Cardiac septum (tissue), 1 donor: Measurements from ENCODE around the gene CDKN3. TPM values are rescaled to one million over a fixed set of nuclear protein-coding genes. Genes with fewer than 3 reads are reported as not detected.
"Not testable (repeated sequence)": the region's sequence is repeated elsewhere in the genome, so short reads cannot be mapped to it uniquely, and the experiment has no call there.

Experiments used
- DNase-seq: peaks from one replicate; pipeline ENCODE4 v3.0.0-alpha.2; 2020; ENCODE audit warnings: low spot score
- intact Hi-C: fragments of 100-400 bp; cut with DNase I; formaldehyde crosslinking; loops from one replicate; pipeline ENCODE4 v1.14.0; 2022
- total RNA-seq: library from RNA; stranded (reverse); fragmentation: NEBNext Ultra II Directional; extraction: Animal tissue kit (Norgen Biotek cat#: 25700); gene quantifications from one replicate; pipeline ENCODE4 v1.2.1, GENCODE V29; 2021
- donor health status: DM: no; HTN: no; CAD: no.

CDKN3 gene
- total RNA-seq, 1 donor from 2014 or later = 4.7 TPM

DNA sequence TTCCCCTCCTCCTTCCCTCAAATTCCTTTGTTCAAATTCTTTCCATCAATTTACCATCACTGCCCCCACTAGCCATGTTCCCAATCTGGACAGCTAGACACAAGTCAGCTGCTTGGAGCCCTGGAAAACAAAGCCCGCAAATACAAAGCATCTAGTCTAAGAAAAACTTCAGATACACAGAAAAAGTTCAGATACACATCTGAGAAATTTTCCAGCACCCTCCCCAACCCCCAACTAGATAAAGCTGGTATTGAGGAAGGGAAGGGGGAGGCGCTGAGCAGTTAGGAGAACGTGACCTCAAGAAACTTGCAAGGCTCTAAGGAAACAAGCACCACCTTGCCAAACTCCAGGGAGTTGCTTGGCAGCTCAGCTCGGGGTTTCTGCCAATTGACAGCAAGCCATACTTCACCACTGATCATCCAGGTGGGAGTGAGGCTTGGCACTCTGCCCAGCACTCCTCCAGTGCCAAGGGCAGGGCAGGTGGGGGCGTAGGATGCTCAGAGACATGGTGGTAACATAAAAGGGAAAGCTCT lies 49.4 kb downstream of the CDKN3 start:
- intact Hi-C loops = no loop called here
- no peak for DNase-seq

DNA sequence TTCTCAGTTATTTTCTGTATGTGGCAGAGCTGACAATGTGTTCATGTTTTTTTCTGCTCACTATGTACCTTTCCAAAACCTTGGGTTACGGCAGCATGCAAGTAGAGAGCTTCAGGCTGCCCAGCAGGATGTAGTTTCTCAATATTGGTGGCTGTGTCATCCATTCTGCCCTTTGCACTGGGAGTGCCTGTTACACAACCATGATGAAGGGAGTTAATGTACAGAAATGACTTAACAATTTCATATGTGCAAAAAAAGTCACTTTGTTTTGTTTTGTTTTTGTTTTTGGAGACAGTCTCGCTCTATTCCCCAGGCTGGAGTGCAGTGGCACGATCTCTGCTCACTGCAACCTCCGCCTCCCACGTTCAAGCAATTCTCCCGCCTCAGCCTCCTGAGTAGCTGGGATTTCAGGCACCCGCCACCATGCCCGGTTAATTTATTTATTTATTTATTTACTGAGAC lies 50.5 kb downstream of the CDKN3 start:
- intact Hi-C loops = no loop called here
- no peak for DNase-seq

GRCh38 chr14:54450535-54450934 lies 53.7 kb downstream of the CDKN3 start:
- no peak for DNase-seq
- intact Hi-C loops = no loop called here

GRCh38 chr14:54451121-54451601 lies 54.4 kb downstream of the CDKN3 start:
- no peak for DNase-seq
- intact Hi-C loops = no loop called here

- DNase-seq = no peak
- intact Hi-C loops = no loop called here
Measured at GRCh38 chr14:54451961-54452360, 55.2 kb downstream of the CDKN3 start.

- intact Hi-C loops = no loop called here
- DNase-seq = no peak
Measured at GRCh38 chr14:54453252-54453651, 56.4 kb downstream of the CDKN3 start.

- DNase-seq, intact Hi-C loops: not testable (repeated sequence)
Measured at GRCh38 chr14:54453990-54454389, 57.2 kb downstream of the CDKN3 start.

DNA sequence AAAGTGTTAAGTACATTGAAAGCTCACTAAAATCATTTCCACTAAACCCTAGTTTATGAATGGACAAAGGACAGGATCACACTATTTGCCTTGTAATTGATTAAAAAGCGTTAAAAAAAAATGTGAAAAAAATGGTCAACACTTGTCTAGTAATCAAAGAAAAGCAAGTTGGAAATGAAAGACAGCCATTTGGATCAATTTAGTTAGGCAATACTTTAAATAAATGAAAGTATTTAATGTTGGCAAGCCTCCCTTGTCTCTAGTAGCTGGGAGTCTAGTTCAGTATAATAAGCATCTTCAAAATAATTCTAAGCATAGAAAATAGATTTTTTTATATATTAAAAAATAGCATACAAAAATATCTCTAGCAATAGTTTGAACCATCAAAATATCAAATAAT lies 58.6 kb downstream of the CDKN3 start:
- no peak for DNase-seq
- intact Hi-C loops = no loop called here

GRCh38 chr14:54456820-54457608 lies 60.2 kb downstream of the CDKN3 start:
- DNase-seq, intact Hi-C loops: not testable (repeated sequence)

- DNase-seq = no peak
- intact Hi-C loops = no loop called here
Measured at GRCh38 chr14:54457609-54457996, 60.8 kb downstream of the CDKN3 start.

- intact Hi-C loops, DNase-seq: not testable (repeated sequence)
Measured at GRCh38 chr14:54458536-54458935, 61.7 kb downstream of the CDKN3 start.

DNA sequence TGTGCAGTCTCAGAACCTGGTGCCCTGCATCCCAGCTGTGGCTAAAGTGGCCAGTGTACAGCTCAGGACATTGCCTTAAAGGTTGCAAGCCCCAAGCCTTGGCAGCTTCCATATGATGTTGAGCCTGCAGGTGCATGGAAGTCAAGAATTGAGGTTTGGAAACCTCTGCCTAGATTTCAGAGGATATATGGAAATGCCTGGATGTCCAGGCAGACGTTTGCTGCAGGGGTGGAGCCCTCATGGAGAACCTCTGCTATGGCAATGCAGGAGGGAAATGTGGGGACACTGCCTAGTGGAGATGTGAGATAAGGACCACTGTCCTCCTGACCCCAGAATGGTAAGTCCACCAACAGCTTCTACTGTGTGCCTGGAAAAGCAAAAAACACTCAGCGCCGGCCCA lies 62.3 kb downstream of the CDKN3 start:
- DNase-seq = no peak
- intact Hi-C loops = no loop called here

DNA sequence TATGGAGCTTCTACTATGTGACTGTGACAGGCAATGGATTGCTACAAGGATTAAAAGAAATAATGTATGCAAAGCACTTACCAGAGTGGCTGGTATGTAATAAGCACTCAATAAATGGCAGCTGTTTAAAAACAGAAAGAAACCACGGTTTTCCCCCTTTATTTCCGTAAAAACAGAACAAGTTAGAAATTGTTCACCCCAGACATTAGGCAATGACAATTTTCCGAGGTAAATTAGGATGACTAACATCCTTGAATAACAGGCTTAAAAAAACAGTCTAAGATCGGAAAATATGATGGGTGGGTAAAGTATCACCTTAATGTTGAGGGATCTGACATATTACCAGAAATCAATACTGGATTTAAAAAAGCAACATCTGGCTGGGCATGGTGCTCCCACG lies 65.2 kb downstream of the CDKN3 start:
- no peak for DNase-seq
- intact Hi-C loops = no loop called here

GRCh38 chr14:54465654-54466053 lies 68.8 kb downstream of the CDKN3 start:
- no peak for DNase-seq
- intact Hi-C loops = no loop called here

- intact Hi-C loops = no loop called here
- no peak for DNase-seq
Measured at GRCh38 chr14:54467280-54467679, 70.5 kb downstream of the CDKN3 start.

Other genes with a start within 250 kb of the CDKN3 start
- 77.7 TPM for gene CNIH1, start 44.4 kb downstream of the CDKN3 start, total RNA-seq
- gene GMFB, start 92.0 kb downstream of the CDKN3 start, total RNA-seq = 29.5 TPM
- gene CGRRF1, start 112.9 kb downstream of the CDKN3 start, total RNA-seq = 17.0 TPM
- 252 TPM for gene SAMD4A, start 170.1 kb downstream of the CDKN3 start, total RNA-seq